GM12878 (cell line): ENCODE measurements around the gene ROR2.

Experiments
- CREB1 ChIP-seq: IDR thresholded peaks from 2 replicates; pipeline ENCODE4 v1.6.1; 2012; ENCODE audit warnings: low read depth, mild to moderate bottlenecking, inconsistent platforms
- EP300 ChIP-seq, 2 experiments: fragments of 150-350 bp in 1 of 2; IDR thresholded peaks; 2 replicates each; pipeline ENCODE4 v1.6.1; 2011 to 2012; ENCODE audit warnings: low read depth in 2 of 2, low read length in 2 of 2, borderline replicate concordance in 1 of 2, improper control_type of control experiment in 1 of 2, inconsistent platforms in 1 of 2; ENCODE audit not compliant: control insufficient read depth in 1 of 2
- EZH2 ChIP-seq: IDR thresholded peaks from 2 replicates; pipeline ENCODE4 v1.6.1; 2012; ENCODE audit warnings: low read depth, mild to moderate bottlenecking, control low read depth, inconsistent platforms, low read length, borderline replicate concordance; ENCODE audit not compliant: control insufficient read depth
- JUNB ChIP-seq: IDR thresholded peaks from 2 replicates; pipeline ENCODE4 v1.6.1; 2016; ENCODE audit warnings: antibody characterized with exemption, mild to moderate bottlenecking
- POLR2A ChIP-seq: IDR thresholded peaks from 2 replicates; pipeline ENCODE4 v1.6.1; 2011; ENCODE audit warnings: low read depth, mild to moderate bottlenecking, low read length
- POLR2AphosphoS5 ChIP-seq: IDR thresholded peaks from 2 replicates; pipeline ENCODE4 v1.6.1; 2011; ENCODE audit warnings: mild to moderate bottlenecking, low read length, inconsistent platforms
- TAF1 ChIP-seq: IDR thresholded peaks from 2 replicates; pipeline ENCODE4 v1.6.1; 2011; ENCODE audit warnings: mild to moderate bottlenecking, low read depth, low read length, borderline replicate concordance
- YY1 ChIP-seq: IDR thresholded peaks from 2 replicates; pipeline ENCODE4 v1.6.1; 2011; ENCODE audit warnings: low read depth, mild to moderate bottlenecking, low read length
- ZNF24 ChIP-seq: fragments of 450-650 bp; IDR thresholded peaks from 2 replicates; pipeline ENCODE4 v1.6.1; 2017; ENCODE audit warnings: antibody characterized with exemption, mild to moderate bottlenecking
- TF ChIP-seq, protein P1 (sequence below), 3 experiments: IDR thresholded peaks in 2 of 3; conservative IDR thresholded peaks in 1 of 3; 2 replicates each; pipeline ENCODE4 v1.5.1; 2011; ENCODE audit warnings: low read depth in 3 of 3, low read length in 3 of 3, mild to moderate bottlenecking in 3 of 3, control low read depth in 2 of 3, moderate library complexity in 2 of 3, inconsistent platforms in 1 of 3, mixed read lengths in 1 of 3; ENCODE audit not compliant: control insufficient read depth in 2 of 3, insufficient read depth in 1 of 3; ENCODE audit errors: extremely low read depth in 1 of 3
- TF ChIP-seq, protein P2 (sequence below): IDR thresholded peaks from 2 replicates; pipeline ENCODE4 v1.6.1; 2012; ENCODE audit warnings: low read length, inconsistent platforms
- TF ChIP-seq, protein P3 (sequence below): IDR thresholded peaks from 2 replicates; pipeline ENCODE4 v1.6.1; 2012; ENCODE audit warnings: low read depth, low read length, improper control_type of control experiment

DNA sequence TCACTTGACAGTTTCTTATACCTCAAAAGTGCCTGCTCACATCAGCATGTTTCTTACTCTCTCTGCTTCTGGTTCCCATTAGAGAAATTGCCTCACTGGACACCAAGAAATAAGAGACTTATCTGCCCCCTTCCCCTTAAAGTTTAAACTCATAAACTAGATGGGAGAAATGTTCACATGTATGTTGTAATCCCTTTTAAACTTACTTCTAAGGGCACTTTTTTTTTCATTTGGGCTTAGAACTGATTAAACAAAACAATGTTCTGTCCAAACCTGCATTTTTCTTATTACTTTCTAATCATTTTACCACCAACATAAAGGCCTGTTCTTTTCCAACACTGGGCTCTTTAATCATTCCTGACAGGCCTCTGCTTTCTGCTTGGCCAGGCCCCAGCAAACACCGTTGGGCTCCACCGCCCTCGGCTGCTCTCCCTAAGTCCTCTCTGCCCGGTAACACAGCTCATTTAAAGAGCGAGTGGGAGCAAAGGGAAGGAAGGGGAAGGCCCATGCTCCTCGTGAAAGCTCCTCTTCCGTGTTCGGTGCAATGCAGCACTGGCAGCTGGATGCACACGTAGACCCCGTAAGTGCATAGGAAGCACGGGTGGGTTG is 53.4 kb downstream of the ROR2 start:
- TF ChIP-seq TAF1 (no peak), ZNF24 (no peak), EP300 (IDR thresholded peaks at IDR 0.05; ENCODE audit: borderline replicate concordance in 1 of 2, control insufficient read depth in 1 of 2, low read depth in 2 of 2, low read length in 2 of 2) (no peak), POLR2AphosphoS5 (no peak), POLR2A (no peak), JUNB (no peak), EZH2 (no peak), YY1 (no peak), CREB1 (no peak)
- TF ChIP-seq, protein P1, sequence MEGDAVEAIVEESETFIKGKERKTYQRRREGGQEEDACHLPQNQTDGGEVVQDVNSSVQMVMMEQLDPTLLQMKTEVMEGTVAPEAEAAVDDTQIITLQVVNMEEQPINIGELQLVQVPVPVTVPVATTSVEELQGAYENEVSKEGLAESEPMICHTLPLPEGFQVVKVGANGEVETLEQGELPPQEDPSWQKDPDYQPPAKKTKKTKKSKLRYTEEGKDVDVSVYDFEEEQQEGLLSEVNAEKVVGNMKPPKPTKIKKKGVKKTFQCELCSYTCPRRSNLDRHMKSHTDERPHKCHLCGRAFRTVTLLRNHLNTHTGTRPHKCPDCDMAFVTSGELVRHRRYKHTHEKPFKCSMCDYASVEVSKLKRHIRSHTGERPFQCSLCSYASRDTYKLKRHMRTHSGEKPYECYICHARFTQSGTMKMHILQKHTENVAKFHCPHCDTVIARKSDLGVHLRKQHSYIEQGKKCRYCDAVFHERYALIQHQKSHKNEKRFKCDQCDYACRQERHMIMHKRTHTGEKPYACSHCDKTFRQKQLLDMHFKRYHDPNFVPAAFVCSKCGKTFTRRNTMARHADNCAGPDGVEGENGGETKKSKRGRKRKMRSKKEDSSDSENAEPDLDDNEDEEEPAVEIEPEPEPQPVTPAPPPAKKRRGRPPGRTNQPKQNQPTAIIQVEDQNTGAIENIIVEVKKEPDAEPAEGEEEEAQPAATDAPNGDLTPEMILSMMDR (IDR thresholded peaks at IDR 0.05 in 2 of 3, conservative IDR thresholded peaks at IDR 0.05 in 1 of 3; ENCODE audit: control insufficient read depth in 2 of 3, extremely low read depth in 1 of 3, insufficient read depth in 1 of 3, low read depth in 3 of 3, low read length in 3 of 3): no peak
- TF ChIP-seq, protein P2, sequence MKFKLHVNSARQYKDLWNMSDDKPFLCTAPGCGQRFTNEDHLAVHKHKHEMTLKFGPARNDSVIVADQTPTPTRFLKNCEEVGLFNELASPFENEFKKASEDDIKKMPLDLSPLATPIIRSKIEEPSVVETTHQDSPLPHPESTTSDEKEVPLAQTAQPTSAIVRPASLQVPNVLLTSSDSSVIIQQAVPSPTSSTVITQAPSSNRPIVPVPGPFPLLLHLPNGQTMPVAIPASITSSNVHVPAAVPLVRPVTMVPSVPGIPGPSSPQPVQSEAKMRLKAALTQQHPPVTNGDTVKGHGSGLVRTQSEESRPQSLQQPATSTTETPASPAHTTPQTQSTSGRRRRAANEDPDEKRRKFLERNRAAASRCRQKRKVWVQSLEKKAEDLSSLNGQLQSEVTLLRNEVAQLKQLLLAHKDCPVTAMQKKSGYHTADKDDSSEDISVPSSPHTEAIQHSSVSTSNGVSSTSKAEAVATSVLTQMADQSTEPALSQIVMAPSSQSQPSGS: no peak
- TF ChIP-seq, protein P3, sequence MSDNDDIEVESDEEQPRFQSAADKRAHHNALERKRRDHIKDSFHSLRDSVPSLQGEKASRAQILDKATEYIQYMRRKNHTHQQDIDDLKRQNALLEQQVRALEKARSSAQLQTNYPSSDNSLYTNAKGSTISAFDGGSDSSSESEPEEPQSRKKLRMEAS: no peak
